IPS-NIHi7 (cell line): ENCODE measurements around the gene SLC7A9.

ENCODE experiments used
- DNase-seq: peaks from one replicate; pipeline ENCODE4 v3.0.0; 2012; ENCODE audit warnings: mixed read lengths; ENCODE audit errors: extremely low spot score

The SLC7A9 gene

GRCh38 chr19:32869369-32869965, at the start of gene SLC7A9:
Gene SLC7A9, minus strand, starts transcription at chr19:32869767. Its CDS starts 1,233 bp downstream, at chr19:32868534.
- no peak for DNase-seq

GRCh38 chr19:32919365-32919764, 49.8 kb upstream of the SLC7A9 start:
- DNase-seq = no peak

- no peak for DNase-seq
Observed at GRCh38 chr19:32917616-32917996, 48.0 kb upstream of the SLC7A9 start.

- no peak for DNase-seq
Observed at GRCh38 chr19:32916969-32917615, 47.5 kb upstream of the SLC7A9 start.

- DNase-seq = no peak
Observed at GRCh38 chr19:32914879-32915660, 45.5 kb upstream of the SLC7A9 start.

GRCh38 chr19:32911467-32911866, 41.9 kb upstream of the SLC7A9 start:
- no peak for DNase-seq

GRCh38 chr19:32910874-32911273, 41.3 kb upstream of the SLC7A9 start:
- DNase-seq = no peak

- no peak for DNase-seq
Observed at GRCh38 chr19:32910094-32910493, 40.5 kb upstream of the SLC7A9 start.

GRCh38 chr19:32909257-32909656, 39.7 kb upstream of the SLC7A9 start:
- no peak for DNase-seq

- no peak for DNase-seq
Observed at GRCh38 chr19:32908641-32909190, 39.1 kb upstream of the SLC7A9 start.

- peak; percentile 41 for DNase-seq
Observed at GRCh38 chr19:32902448-32902847, 32.9 kb upstream of the SLC7A9 start.

- DNase-seq = no peak
Observed at GRCh38 chr19:32901504-32902161, 32.1 kb upstream of the SLC7A9 start.

GRCh38 chr19:32896516-32897214, 27.1 kb upstream of the SLC7A9 start:
- no peak for DNase-seq

GRCh38 chr19:32895384-32895783, 25.8 kb upstream of the SLC7A9 start:
- DNase-seq = no peak

GRCh38 chr19:32891609-32892008, 22.0 kb upstream of the SLC7A9 start:
- DNase-seq = no peak

- DNase-seq = no peak
Observed at GRCh38 chr19:32890841-32891240, 21.3 kb upstream of the SLC7A9 start.

GRCh38 chr19:32890326-32890725, 20.8 kb upstream of the SLC7A9 start:
- DNase-seq = no peak

- no peak for DNase-seq
Observed at GRCh38 chr19:32889137-32889934, 19.8 kb upstream of the SLC7A9 start.

GRCh38 chr19:32887572-32888215, 18.1 kb upstream of the SLC7A9 start:
- no peak for DNase-seq

GRCh38 chr19:32886241-32886640, 16.7 kb upstream of the SLC7A9 start:
- DNase-seq = no peak
